Ovary (tissue), 3 donors: Measurements from ENCODE around the gene COL4A4.

Experiments used
- POLR2A ChIP-seq: fragments of 450-650 bp; IDR thresholded peaks from one replicate; pipeline ENCODE4 v1.6.1; 2017; ENCODE audit warnings: antibody characterized with exemption, mild to moderate bottlenecking, moderate library complexity
- TF ChIP-seq, protein P1 (sequence below), 3 donors: fragments of 450-650 bp in 2 of 3; fragments of 200-600 bp in 1 of 3; IDR thresholded peaks; one replicate each; pipeline versions ENCODE4 v1.5.1 to v1.8.0; 2016 to 2022; ENCODE audit warnings: antibody characterized with exemption in 3 of 3, mild to moderate bottlenecking in 1 of 3
- donor health status: DM: no; HTN: no; CAD: no.

DNA sequence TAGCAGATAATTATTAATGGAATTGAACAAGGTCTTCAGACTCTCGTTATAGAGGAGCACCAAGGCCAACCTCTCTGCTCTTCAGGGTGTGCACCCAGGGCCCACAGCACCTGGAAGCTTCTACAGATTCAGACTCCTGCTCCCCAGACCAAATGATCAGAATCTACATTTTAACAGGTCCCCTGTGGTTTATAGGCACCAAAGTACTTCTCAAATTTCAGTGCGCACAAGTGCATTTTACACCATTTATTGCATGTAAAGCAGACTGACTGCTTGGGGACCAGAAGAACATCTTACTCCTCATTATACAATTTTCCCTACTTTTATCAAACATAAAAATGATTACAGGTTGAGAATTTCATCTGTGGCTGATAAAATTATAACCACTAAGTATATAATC lies 163.9 kb downstream of the COL4A4 start:
- TF ChIP-seq, protein P1, sequence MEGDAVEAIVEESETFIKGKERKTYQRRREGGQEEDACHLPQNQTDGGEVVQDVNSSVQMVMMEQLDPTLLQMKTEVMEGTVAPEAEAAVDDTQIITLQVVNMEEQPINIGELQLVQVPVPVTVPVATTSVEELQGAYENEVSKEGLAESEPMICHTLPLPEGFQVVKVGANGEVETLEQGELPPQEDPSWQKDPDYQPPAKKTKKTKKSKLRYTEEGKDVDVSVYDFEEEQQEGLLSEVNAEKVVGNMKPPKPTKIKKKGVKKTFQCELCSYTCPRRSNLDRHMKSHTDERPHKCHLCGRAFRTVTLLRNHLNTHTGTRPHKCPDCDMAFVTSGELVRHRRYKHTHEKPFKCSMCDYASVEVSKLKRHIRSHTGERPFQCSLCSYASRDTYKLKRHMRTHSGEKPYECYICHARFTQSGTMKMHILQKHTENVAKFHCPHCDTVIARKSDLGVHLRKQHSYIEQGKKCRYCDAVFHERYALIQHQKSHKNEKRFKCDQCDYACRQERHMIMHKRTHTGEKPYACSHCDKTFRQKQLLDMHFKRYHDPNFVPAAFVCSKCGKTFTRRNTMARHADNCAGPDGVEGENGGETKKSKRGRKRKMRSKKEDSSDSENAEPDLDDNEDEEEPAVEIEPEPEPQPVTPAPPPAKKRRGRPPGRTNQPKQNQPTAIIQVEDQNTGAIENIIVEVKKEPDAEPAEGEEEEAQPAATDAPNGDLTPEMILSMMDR (IDR thresholded peaks at IDR 0.05) = no peak
- TF ChIP-seq POLR2A = no peak
